ENCODE results near the gene PSAT1.

- no peak for TF ChIP-seq EZH2 (IDR thresholded peaks at IDR 0.05)
- TF ChIP-seq POLR2AphosphoS5 (IDR thresholded peaks at IDR 0.05; ENCODE audit: borderline replicate concordance, low read depth, low read length) = no peak
- TF ChIP-seq FOXP2 (optimal IDR thresholded peaks at IDR 0.05; ENCODE audit: control extremely low read depth, extremely low read length, insufficient read depth) = no peak
Observed at GRCh38 chr9:78297672-78297961, 692 bp downstream of the PSAT1 start.
